ENCODE data around the gene GRAMD1B.

GRAMD1B gene

DNA sequence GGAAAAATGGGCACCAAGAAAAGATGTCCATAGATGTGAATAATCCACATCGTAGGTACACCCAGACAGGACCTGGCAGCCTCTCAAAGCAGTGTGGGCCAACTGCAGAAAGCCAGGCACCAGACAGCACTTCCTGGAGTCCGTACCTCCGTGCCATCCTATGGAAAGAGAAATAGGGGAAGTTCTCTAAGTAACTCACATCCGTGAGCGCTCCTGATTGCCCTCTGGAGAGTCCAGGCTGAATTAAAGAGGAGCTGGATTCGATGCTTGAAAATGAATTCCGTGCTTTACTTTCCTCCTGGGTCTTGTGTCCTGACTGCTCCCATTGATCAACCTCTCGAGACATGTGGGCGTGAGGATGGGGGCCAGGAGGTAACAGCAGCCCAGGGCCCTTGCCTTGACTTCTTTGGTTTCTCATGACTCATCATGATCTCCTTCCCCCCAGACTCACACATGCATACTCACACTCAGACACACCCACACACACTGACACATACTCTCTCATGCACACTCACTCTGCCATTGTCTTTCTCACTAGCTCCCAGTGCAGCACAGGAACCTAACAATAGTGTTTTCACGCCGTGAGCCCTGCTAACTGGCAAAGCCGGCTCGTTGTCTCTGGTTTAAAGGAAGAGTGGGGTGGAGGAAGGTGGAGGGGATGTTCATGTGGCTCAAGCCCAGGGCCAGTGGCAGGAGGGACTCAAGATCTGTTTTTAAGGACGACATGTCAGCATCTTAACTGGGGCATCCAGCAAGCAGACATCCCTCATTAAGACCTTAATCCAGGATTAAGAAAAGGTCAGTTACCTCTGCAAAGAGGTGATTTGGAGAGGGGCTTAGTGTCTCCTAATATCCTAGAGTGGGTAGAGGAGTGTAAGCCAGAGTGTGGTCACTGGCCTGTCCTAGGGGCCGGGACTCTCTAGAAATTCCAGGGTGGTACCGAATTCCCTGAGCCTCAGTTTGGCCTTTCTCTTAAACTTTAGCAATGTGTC, 120.2 kb downstream of the GRAMD1B start:
- H3K27ac ChIP-seq (ENCODE audit: low read length), result no peak overlapping the region
- no peak for DNase-seq (ENCODE audit: low read depth, low spot score)
- no CpG with 5 or more reads among the region's 16 CpGs for WGBS (ENCODE audit: insufficient coverage, insufficient read length)
- no peaks in the 10 kb centered on the region for H3K4me1 ChIP-seq (ENCODE audit: control insufficient read depth, insufficient read depth, low read length)
- no peak overlapping the region for H3K4me3 ChIP-seq (ENCODE audit: low read length)
- no peaks in the 10 kb centered on the region for H3K9me3 ChIP-seq (ENCODE audit: control insufficient read depth, insufficient read depth, low read length)
- H3K27me3 ChIP-seq (ENCODE audit: control insufficient read depth, insufficient read depth, low read length), result no peaks in the 10 kb centered on the region
- H3K36me3 ChIP-seq (ENCODE audit: control insufficient read depth, insufficient read depth, low read length), result no peaks in the 10 kb centered on the region

DNA sequence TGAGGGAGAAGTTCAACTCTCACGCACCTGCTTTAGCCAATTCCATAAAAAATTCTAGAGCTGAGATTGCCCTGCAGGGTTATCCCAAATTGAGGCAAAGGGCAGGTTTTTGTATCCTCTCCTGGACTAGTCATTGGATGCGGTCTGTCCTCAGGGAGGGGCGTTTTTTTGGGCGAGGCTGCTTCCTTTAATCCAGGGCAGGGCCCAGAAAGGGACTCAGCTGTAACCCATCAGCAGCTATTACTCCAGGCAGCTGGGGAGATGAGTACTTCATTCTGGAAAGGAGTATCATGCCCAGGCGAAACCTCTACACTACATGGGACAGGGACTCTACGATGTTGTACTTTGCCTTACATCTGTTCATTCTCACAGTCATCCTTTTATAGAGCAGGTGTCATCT, 121.0 kb downstream of the GRAMD1B start:
- no peak for DNase-seq (ENCODE audit: low read depth, low spot score)
- Histone ChIP-seq H3K27ac (ENCODE audit: low read length) (no peak overlapping the region), H3K9me3 (ENCODE audit: control insufficient read depth, insufficient read depth, low read length) (no peaks in the 10 kb centered on the region), H3K36me3 (ENCODE audit: control insufficient read depth, insufficient read depth, low read length) (no peaks in the 10 kb centered on the region), H3K27me3 (ENCODE audit: control insufficient read depth, insufficient read depth, low read length) (no peaks in the 10 kb centered on the region), H3K4me3 (ENCODE audit: low read length) (no peak overlapping the region), H3K4me1 (ENCODE audit: control insufficient read depth, insufficient read depth, low read length) (no peaks in the 10 kb centered on the region)
- WGBS (ENCODE audit: insufficient coverage, insufficient read length), result no CpG with 5 or more reads among the region's 6 CpGs

DNA sequence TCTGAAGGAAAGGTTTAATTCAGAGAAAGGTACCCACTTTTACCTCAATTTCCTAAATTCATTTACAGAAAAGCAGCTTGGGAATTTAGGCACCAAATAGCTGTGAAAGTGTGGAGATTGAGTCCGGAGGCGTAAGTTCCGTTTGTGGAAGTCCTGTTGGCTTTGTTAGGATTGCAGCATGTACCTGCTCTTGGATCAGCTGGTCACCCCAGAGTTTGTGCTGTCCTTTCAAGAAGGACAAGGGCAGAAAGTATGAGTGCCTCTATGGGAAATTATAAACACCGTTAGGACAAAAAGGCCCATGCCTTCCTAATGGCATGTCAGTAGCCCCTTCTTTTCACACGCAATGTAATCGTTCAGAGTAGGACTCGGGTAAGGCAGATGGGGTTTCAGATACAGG, 126.6 kb downstream of the GRAMD1B start:
- Histone ChIP-seq H3K4me3 (ENCODE audit: low read length) (no peak overlapping the region), H3K4me1 (ENCODE audit: control insufficient read depth, insufficient read depth, low read length) (peaks cover 10% of the 10 kb centered on the region), H3K9me3 (ENCODE audit: control insufficient read depth, insufficient read depth, low read length) (no peaks in the 10 kb centered on the region), H3K36me3 (ENCODE audit: control insufficient read depth, insufficient read depth, low read length) (no peaks in the 10 kb centered on the region), H3K27me3 (ENCODE audit: control insufficient read depth, insufficient read depth, low read length) (no peaks in the 10 kb centered on the region), H3K27ac (ENCODE audit: low read length) (no peak overlapping the region)
- DNase-seq (ENCODE audit: low read depth, low spot score), result no peak
- no CpG with 5 or more reads among the region's 7 CpGs for WGBS (ENCODE audit: insufficient coverage, insufficient read length)

DNA sequence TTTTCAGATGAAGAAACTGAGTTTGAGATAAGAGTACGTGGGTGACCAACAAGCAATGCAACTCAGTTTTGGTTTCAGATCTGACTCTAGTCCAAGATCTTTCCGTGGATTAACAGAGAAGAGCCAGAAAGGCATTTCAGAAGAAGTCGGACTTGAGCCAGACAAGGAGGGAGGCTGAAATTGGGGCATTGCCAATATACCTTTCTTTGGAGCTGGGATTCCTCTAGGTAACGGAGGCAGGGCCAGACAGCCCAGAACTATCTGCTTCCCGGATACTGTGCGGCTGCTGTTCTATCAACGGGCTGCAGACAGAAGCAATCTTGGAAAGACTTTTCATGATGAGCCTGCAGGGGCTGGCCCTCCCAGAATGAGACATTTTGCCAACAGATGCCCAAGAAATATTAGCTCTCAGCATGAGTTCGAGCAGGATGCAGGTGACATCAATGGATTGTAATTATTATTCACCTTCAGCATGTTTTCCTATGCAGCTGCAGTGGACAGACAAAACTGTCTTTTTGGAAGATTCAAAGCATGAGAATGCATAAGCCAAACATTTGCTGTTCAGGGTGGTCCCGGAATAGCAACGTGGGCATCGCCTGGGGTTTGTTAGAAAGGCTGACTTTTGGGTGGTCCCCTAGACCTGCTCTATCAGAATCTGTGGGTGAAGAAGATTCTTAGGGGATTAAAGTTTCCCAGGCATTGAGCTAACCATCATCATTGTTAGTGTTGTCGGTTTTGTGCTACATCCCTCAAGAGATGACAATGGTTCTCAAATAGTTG, 128.7 kb downstream of the GRAMD1B start:
- H3K27ac ChIP-seq (ENCODE audit: low read length), result no peak overlapping the region
- no peaks in the 10 kb centered on the region for H3K36me3 ChIP-seq (ENCODE audit: control insufficient read depth, insufficient read depth, low read length)
- peaks cover 10% of the 10 kb centered on the region for H3K4me1 ChIP-seq (ENCODE audit: control insufficient read depth, insufficient read depth, low read length)
- H3K27me3 ChIP-seq (ENCODE audit: control insufficient read depth, insufficient read depth, low read length), result no peaks in the 10 kb centered on the region
- H3K9me3 ChIP-seq (ENCODE audit: control insufficient read depth, insufficient read depth, low read length), result no peaks in the 10 kb centered on the region
- no peak overlapping the region for H3K4me3 ChIP-seq (ENCODE audit: low read length)
- no peak for DNase-seq (ENCODE audit: low read depth, low spot score)
- no CpG with 5 or more reads among the region's 12 CpGs for WGBS (ENCODE audit: insufficient coverage, insufficient read length)

DNA sequence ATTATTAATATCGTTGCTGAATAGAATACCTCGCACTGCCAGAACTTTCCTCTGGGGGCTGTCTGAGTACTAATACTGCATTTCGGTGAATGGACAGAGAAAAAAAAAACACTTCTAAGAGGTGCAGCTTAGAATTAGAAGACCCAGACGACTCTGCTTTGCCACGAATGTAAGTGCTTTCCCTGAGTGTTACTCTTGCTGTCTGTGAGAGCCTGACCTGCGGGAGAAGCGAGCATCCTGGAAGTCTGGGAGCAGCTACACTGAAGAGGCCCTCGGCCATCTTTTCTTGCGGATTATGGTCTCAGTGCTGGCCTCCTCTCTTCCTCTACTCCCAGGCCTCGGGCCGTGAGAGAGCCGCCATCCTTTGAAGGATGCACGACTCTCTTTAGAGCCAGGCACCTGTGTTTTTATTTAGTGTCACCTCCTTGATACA, 129.5 kb downstream of the GRAMD1B start:
- Histone ChIP-seq H3K27ac (ENCODE audit: low read length) (no peak overlapping the region), H3K27me3 (ENCODE audit: control insufficient read depth, insufficient read depth, low read length) (no peaks in the 10 kb centered on the region), H3K4me1 (ENCODE audit: control insufficient read depth, insufficient read depth, low read length) (peaks cover 10% of the 10 kb centered on the region), H3K4me3 (ENCODE audit: low read length) (no peak overlapping the region), H3K36me3 (ENCODE audit: control insufficient read depth, insufficient read depth, low read length) (no peaks in the 10 kb centered on the region), H3K9me3 (ENCODE audit: control insufficient read depth, insufficient read depth, low read length) (no peaks in the 10 kb centered on the region)
- WGBS (ENCODE audit: insufficient coverage, insufficient read length), result no CpG with 5 or more reads among the region's 13 CpGs
- DNase-seq (ENCODE audit: low read depth, low spot score), result no peak

DNA sequence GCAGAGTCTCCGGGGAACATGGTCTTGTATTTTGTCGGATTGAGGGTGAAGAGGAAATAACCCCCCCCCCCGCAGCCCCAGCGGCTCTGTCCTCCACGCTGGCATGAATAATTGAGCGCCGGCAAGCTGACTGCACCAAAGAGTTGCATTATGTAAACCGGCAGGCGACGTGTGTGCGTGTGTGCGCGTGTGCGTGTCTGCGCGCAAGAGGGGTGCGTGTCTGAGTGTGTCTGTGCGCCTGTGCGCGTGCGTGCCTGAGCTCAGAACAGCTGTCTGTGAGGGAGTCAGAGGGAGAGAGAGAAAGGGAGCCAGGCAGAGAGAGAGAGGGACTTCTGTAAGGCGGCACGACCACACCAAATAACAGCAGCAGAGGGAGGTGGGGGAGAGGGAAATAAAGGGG, 129.9 kb downstream of the GRAMD1B start:
- Histone ChIP-seq H3K36me3 (ENCODE audit: control insufficient read depth, insufficient read depth, low read length) (no peaks in the 10 kb centered on the region), H3K4me3 (ENCODE audit: low read length) (no peak overlapping the region), H3K27ac (ENCODE audit: low read length) (no peak overlapping the region), H3K4me1 (ENCODE audit: control insufficient read depth, insufficient read depth, low read length) (peaks cover 10% of the 10 kb centered on the region), H3K9me3 (ENCODE audit: control insufficient read depth, insufficient read depth, low read length) (no peaks in the 10 kb centered on the region), H3K27me3 (ENCODE audit: control insufficient read depth, insufficient read depth, low read length) (no peaks in the 10 kb centered on the region)
- no CpG with 5 or more reads among the region's 23 CpGs for WGBS (ENCODE audit: insufficient coverage, insufficient read length)
- no peak for DNase-seq (ENCODE audit: low read depth, low spot score)

DNA sequence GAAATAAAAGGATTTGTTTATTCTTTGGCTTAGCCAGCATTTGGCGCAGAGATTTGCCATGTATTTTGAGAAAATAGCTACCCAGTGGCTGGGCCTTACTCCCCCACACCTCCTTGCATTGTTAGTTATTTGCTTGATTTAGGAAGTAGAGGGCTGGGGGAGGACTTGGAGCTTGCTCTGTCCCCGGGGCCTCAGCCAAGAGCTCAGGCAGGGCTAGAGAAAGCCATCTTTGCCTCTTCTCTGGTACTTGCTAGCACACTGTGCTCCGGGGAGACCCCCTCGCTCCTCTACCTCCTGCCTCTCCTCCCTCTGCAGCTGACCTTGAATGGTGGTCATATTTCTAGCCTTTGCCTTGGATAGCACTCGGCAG, 131.3 kb downstream of the GRAMD1B start:
- Histone ChIP-seq H3K27ac (ENCODE audit: low read length) (no peak overlapping the region), H3K9me3 (ENCODE audit: control insufficient read depth, insufficient read depth, low read length) (no peaks in the 10 kb centered on the region), H3K36me3 (ENCODE audit: control insufficient read depth, insufficient read depth, low read length) (no peaks in the 10 kb centered on the region), H3K4me3 (ENCODE audit: low read length) (no peak overlapping the region), H3K27me3 (ENCODE audit: control insufficient read depth, insufficient read depth, low read length) (no peaks in the 10 kb centered on the region), H3K4me1 (ENCODE audit: control insufficient read depth, insufficient read depth, low read length) (peaks cover 10% of the 10 kb centered on the region)
- no peak for DNase-seq (ENCODE audit: low read depth, low spot score)
- WGBS (ENCODE audit: insufficient coverage, insufficient read length), result no CpG with 5 or more reads among the region's 5 CpGs

DNA sequence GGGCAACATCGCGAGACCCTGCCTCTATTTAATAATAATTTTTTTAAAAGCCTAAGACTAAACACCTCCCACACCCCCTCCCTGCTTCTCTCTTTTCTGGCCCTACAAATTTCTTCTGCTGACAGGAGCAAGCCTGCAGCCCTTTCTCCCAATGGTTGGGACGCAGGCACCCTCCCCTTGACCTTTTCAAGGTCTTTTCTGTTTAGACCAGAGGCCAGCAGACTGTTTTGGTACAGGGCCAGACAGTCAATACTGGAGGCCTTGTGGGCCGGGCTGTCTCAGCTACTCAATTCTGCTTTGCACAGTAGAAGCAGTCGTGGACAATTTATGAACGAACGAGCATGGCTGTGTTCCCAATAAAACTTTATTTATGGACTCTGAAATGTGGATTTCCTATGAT, 132.1 kb downstream of the GRAMD1B start:
- Histone ChIP-seq H3K4me1 (ENCODE audit: control insufficient read depth, insufficient read depth, low read length) (peaks cover 10% of the 10 kb centered on the region), H3K4me3 (ENCODE audit: low read length) (no peak overlapping the region), H3K27me3 (ENCODE audit: control insufficient read depth, insufficient read depth, low read length) (no peaks in the 10 kb centered on the region), H3K9me3 (ENCODE audit: control insufficient read depth, insufficient read depth, low read length) (no peaks in the 10 kb centered on the region), H3K36me3 (ENCODE audit: control insufficient read depth, insufficient read depth, low read length) (no peaks in the 10 kb centered on the region), H3K27ac (ENCODE audit: low read length) (no peak overlapping the region)
- no CpG with 5 or more reads among the region's 7 CpGs for WGBS (ENCODE audit: insufficient coverage, insufficient read length)
- DNase-seq (ENCODE audit: low read depth, low spot score), result no peak

DNA sequence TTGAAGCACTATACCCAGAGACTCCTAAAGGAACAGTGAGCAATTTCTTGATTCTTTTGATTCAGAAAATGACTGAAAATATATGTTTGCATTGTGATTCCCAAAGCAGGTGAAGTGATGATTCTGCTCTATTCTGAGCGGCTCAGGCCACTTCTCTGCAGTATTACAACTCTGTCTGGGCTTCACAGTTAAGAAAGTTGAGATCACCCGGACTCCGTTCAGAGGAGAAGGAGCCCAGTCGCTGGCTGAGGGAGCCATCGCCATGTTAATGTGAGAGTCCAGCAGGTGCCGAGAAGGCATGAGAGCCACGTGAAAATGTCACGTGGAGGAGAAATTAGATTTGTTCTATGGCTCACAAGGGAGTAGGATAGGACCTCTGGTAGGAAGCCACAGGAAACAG, 132.8 kb downstream of the GRAMD1B start:
- H3K27me3 ChIP-seq (ENCODE audit: control insufficient read depth, insufficient read depth, low read length), result no peaks in the 10 kb centered on the region
- H3K4me3 ChIP-seq (ENCODE audit: low read length), result no peak overlapping the region
- no peak overlapping the region for H3K27ac ChIP-seq (ENCODE audit: low read length)
- H3K4me1 ChIP-seq (ENCODE audit: control insufficient read depth, insufficient read depth, low read length), result peaks cover 10% of the 10 kb centered on the region
- no CpG with 5 or more reads among the region's 8 CpGs for WGBS (ENCODE audit: insufficient coverage, insufficient read length)
- no peak for DNase-seq (ENCODE audit: low read depth, low spot score)
- H3K36me3 ChIP-seq (ENCODE audit: control insufficient read depth, insufficient read depth, low read length), result no peaks in the 10 kb centered on the region
- H3K9me3 ChIP-seq (ENCODE audit: control insufficient read depth, insufficient read depth, low read length), result no peaks in the 10 kb centered on the region

DNA sequence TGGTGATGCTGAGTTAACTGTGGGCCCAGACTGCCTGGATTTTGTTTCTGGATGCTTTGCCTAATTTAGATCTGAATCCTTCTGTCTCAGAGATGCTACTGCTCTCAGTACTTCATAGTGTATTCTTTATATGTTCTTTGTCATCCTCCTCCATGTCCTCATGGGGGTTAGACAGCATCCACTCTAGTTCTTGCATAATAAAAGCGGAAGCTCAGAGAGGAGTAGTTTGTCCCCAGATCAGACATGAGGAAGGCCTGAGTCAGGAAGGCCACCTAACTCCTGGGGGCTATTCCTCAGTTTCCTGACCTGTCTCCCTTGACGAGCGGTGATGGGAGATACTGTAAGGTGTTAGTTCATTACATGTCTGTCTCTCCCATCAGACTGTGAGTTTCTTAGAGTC, 134.2 kb downstream of the GRAMD1B start:
- Histone ChIP-seq H3K4me1 (ENCODE audit: control insufficient read depth, insufficient read depth, low read length) (peaks cover 10% of the 10 kb centered on the region), H3K27ac (ENCODE audit: low read length) (no peak overlapping the region), H3K36me3 (ENCODE audit: control insufficient read depth, insufficient read depth, low read length) (no peaks in the 10 kb centered on the region), H3K27me3 (ENCODE audit: control insufficient read depth, insufficient read depth, low read length) (no peaks in the 10 kb centered on the region), H3K9me3 (ENCODE audit: control insufficient read depth, insufficient read depth, low read length) (no peaks in the 10 kb centered on the region), H3K4me3 (ENCODE audit: low read length) (no peak overlapping the region)
- no peak for DNase-seq (ENCODE audit: low read depth, low spot score)
- no CpG with 5 or more reads among the region's 3 CpGs for WGBS (ENCODE audit: insufficient coverage, insufficient read length)
